KMS-11 (cell line): Measurements from ENCODE around the gene FOXP1.

ENCODE experiments used
- H2AFZ ChIP-seq: fragments of 200-600 bp; sonication (generic); 2 replicates; pipeline ENCODE4 v1.6.1; 2016; ENCODE audit warnings: antibody characterized with exemption, mixed run types, low read depth
- H3K27ac ChIP-seq: fragments of 200-600 bp; sonication (generic); 2 replicates; pipeline ENCODE4 v1.6.1; 2016; ENCODE audit warnings: mild to moderate bottlenecking, mixed run types
- H3K27me3 ChIP-seq: fragments of 200-600 bp; sonication (generic); 2 replicates; pipeline ENCODE4 v1.6.1; 2017; ENCODE audit warnings: mild to moderate bottlenecking, low read depth, mixed run types, moderate library complexity; ENCODE audit not compliant: insufficient read depth
- H3K36me3 ChIP-seq: fragments of 200-600 bp; sonication (generic); 2 replicates; pipeline ENCODE4 v1.6.1; 2017; ENCODE audit warnings: mild to moderate bottlenecking, mixed run types; ENCODE audit not compliant: insufficient read depth
- H3K4me1 ChIP-seq: fragments of 200-600 bp; sonication (generic); 2 replicates; pipeline ENCODE4 v1.6.1; 2016; ENCODE audit warnings: mild to moderate bottlenecking, low read depth, mixed run types; ENCODE audit not compliant: poor library complexity, severe bottlenecking
- H3K4me2 ChIP-seq: fragments of 200-600 bp; sonication (generic); 2 replicates; pipeline ENCODE4 v1.7.0; 2016; ENCODE audit warnings: mild to moderate bottlenecking, mixed run types
- H3K4me3 ChIP-seq: fragments of 200-600 bp; sonication (generic); IDR thresholded peaks from 2 replicates; pipeline ENCODE4 v1.6.1; 2017; ENCODE audit warnings: low read depth, low read length, mixed read lengths; ENCODE audit not compliant: insufficient read depth
- H3K79me2 ChIP-seq: fragments of 200-600 bp; sonication (generic); 2 replicates; pipeline ENCODE4 v1.6.1; 2016; ENCODE audit warnings: low read depth, mixed run types; ENCODE audit not compliant: insufficient read depth
- H3K9ac ChIP-seq: fragments of 200-600 bp; sonication (generic); 2 replicates; pipeline ENCODE4 v1.6.1; 2016; ENCODE audit warnings: mild to moderate bottlenecking, mixed run types
- H4K20me1 ChIP-seq: fragments of 200-600 bp; sonication (generic); 2 replicates; pipeline ENCODE4 v1.6.1; 2016; ENCODE audit warnings: mild to moderate bottlenecking, mixed run types; ENCODE audit not compliant: insufficient read depth
- TF ChIP-seq, protein P1 (sequence below): fragments of 200-600 bp; sonication (generic); conservative IDR thresholded peaks from 2 replicates; pipeline ENCODE4 v1.6.1; 2017; ENCODE audit warnings: low read depth, mild to moderate bottlenecking, antibody characterized with exemption, low read length, moderate library complexity, mixed read lengths

Gene FOXP1

DNA sequence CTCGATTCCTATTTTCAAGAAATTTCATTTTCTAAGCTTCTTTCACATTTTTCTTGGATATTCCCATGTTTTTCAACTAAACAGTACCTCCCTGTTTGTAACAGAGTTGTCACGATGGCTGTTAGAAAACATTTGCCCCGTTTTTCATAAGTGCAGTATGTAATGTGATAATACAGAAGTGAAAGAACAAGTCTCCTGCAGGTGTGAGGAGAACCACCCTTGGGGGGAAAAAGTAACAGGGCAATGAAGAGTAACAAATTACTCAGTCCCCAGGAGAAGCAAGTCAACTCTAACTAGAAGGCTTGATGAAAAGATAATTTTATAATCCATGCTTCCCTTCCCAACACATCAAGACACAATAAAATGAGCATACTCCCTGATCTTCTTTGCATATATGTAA, 493.3 kb downstream of the FOXP1 start:
- Histone ChIP-seq H3K9ac (no peak overlapping the region), H3K4me3 (no peak overlapping the region), H3K4me1 (peaks cover 10% of the 10 kb centered on the region), H3K36me3 (no peaks in the 10 kb centered on the region), H3K27me3 (no peaks in the 10 kb centered on the region), H4K20me1 (no peaks in the 10 kb centered on the region), H3K27ac (no peak overlapping the region), H3K4me2 (no peak overlapping the region), H2AFZ (no peak overlapping the region), H3K79me2 (no peaks in the 10 kb centered on the region)
- TF ChIP-seq, protein P1, sequence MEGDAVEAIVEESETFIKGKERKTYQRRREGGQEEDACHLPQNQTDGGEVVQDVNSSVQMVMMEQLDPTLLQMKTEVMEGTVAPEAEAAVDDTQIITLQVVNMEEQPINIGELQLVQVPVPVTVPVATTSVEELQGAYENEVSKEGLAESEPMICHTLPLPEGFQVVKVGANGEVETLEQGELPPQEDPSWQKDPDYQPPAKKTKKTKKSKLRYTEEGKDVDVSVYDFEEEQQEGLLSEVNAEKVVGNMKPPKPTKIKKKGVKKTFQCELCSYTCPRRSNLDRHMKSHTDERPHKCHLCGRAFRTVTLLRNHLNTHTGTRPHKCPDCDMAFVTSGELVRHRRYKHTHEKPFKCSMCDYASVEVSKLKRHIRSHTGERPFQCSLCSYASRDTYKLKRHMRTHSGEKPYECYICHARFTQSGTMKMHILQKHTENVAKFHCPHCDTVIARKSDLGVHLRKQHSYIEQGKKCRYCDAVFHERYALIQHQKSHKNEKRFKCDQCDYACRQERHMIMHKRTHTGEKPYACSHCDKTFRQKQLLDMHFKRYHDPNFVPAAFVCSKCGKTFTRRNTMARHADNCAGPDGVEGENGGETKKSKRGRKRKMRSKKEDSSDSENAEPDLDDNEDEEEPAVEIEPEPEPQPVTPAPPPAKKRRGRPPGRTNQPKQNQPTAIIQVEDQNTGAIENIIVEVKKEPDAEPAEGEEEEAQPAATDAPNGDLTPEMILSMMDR: no peak

GRCh38 chr3:71089271-71089847, 494.2 kb downstream of the FOXP1 start:
- peaks cover 19% of the 10 kb centered on the region for H3K4me1 ChIP-seq
- H3K9ac ChIP-seq: no peak overlapping the region
- no peaks in the 10 kb centered on the region for H4K20me1 ChIP-seq
- no peaks in the 10 kb centered on the region for H3K79me2 ChIP-seq
- no peak overlapping the region for H2AFZ ChIP-seq
- no peak overlapping the region for H3K4me2 ChIP-seq
- no peak overlapping the region for H3K27ac ChIP-seq
- H3K27me3 ChIP-seq: no peaks in the 10 kb centered on the region
- no peak overlapping the region for H3K4me3 ChIP-seq
- no peaks in the 10 kb centered on the region for H3K36me3 ChIP-seq
- TF ChIP-seq, protein P1: no peak

- H2AFZ ChIP-seq: no peak overlapping the region
- no peak overlapping the region for H3K9ac ChIP-seq
- H3K4me1 ChIP-seq: peaks cover 25% of the 10 kb centered on the region
- no peaks in the 10 kb centered on the region for H3K79me2 ChIP-seq
- H3K4me3 ChIP-seq: no peak overlapping the region
- TF ChIP-seq, protein P1: no peak
- no peaks in the 10 kb centered on the region for H3K36me3 ChIP-seq
- H3K27ac ChIP-seq: no peak overlapping the region
- no peaks in the 10 kb centered on the region for H4K20me1 ChIP-seq
- H3K4me2 ChIP-seq: no peak overlapping the region
- no peaks in the 10 kb centered on the region for H3K27me3 ChIP-seq
These were observed 494.8 kb downstream of the FOXP1 start for GRCh38 chr3:71088742-71089141.

DNA sequence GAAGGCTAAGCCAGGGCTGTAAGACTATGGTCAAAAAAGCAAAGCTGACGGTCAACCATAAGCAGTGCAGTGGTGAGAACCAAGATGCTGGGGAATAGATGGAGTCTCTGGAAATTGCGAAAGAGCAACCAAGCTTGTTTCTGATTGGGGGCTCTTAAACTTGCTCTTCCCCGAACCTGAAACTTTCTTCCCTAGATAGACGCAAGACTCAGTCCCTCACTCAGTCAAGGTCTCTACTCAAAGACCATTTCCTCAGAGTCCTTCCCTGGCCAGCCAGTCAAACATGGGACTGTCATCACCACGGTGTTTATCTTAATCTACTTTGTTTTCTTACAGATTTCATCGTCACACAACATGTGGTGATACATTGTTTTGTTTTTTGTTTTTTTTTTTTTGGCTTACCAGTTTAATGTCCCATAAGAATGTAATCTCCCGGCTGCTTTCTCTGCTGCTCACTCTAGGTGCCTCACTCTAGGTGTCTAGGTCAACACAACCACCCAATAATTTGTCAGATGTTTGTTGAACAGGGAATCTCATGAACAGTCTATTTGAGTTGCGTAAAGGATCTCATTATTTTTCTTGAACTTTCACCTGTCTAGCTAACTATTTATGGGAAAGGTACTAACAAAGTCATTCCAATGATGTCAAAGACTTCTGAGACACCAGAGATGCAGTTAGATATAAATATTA, 495.4 kb downstream of the FOXP1 start:
- H4K20me1 ChIP-seq: no peaks in the 10 kb centered on the region
- no peak overlapping the region for H3K4me3 ChIP-seq
- no peak overlapping the region for H3K9ac ChIP-seq
- H3K4me2 ChIP-seq: no peak overlapping the region
- H3K27me3 ChIP-seq: no peaks in the 10 kb centered on the region
- no peak overlapping the region for H3K27ac ChIP-seq
- no peaks in the 10 kb centered on the region for H3K79me2 ChIP-seq
- peaks cover 31% of the 10 kb centered on the region for H3K4me1 ChIP-seq
- no peaks in the 10 kb centered on the region for H3K36me3 ChIP-seq
- TF ChIP-seq, protein P1: no peak
- no peak overlapping the region for H2AFZ ChIP-seq
